HEK293 (cell line): ENCODE measurements around the gene MYLK4.

Source experiments
- CTCF ChIA-PET: fragments of 350-600 bp; formaldehyde crosslinking; extraction: SDS; loops from one replicate; lab custom pipeline; 2021; ENCODE audit warnings: antibody characterized with exemption; lab: Yijun Ruan, JAX
- POLR2A ChIA-PET: fragments of 300-600 bp; formaldehyde crosslinking; extraction: SDS; loops from one replicate; lab custom pipeline; 2020; ENCODE audit warnings: antibody characterized with exemption, inconsistent platforms; lab: Yijun Ruan, JAX
- H3K27ac ChIP-seq: fragments of 200-500 bp; sonication (Bioruptor generic); 2 replicates; pipeline ENCODE4 v1.5.1; 2014; ENCODE audit warnings: low read depth, low read length, control low read depth, inconsistent platforms; ENCODE audit errors: extremely low read depth
- H3K36me3 ChIP-seq, 2 experiments: fragments of 200-500 bp in 1 of 2; sonication (Bioruptor generic) in 1 of 2; 1 replicate in 1 of 2; 2 replicates in 1 of 2; pipeline ENCODE4 v1.5.1; 2014 to 2017; ENCODE audit warnings: inconsistent platforms in 2 of 2, low read length in 2 of 2; ENCODE audit not compliant: control insufficient read depth in 2 of 2, insufficient read depth in 1 of 2
- H3K4me1 ChIP-seq: fragments of 200-500 bp; sonication (Bioruptor generic); 2 replicates; pipeline ENCODE4 v1.5.1; 2014; ENCODE audit warnings: mild to moderate bottlenecking, low read length, inconsistent platforms; ENCODE audit not compliant: control insufficient read depth, insufficient read depth
- H3K4me3 ChIP-seq: 2 replicates; pipeline ENCODE4 v1.5.1; 2011; ENCODE audit warnings: low read depth, mild to moderate bottlenecking, control low read depth, low read length, moderate library complexity
- H3K9me3 ChIP-seq: fragments of 200-500 bp; sonication (Bioruptor generic); 2 replicates; pipeline ENCODE4 v1.5.1; 2014; ENCODE audit warnings: low read depth, low read length, inconsistent platforms; ENCODE audit not compliant: control insufficient read depth, insufficient read depth
- HOXA7 ChIP-seq: sonication (generic); formaldehyde crosslinking; IDR thresholded peaks from 2 replicates; pipeline ENCODE4 v1.8.1; 2022; ENCODE audit warnings: missing genetic modification reagents, borderline replicate concordance
- KLF9 ChIP-seq: fragments of 450-650 bp; formaldehyde crosslinking; IDR thresholded peaks from 2 replicates; pipeline ENCODE4 v1.5.1; 2016; ENCODE audit warnings: missing biosample characterization, missing genetic modification characterization, low read depth
- PRDM1 ChIP-seq: fragments of 450-650 bp; formaldehyde crosslinking; IDR thresholded peaks from 2 replicates; pipeline ENCODE4; 2016; ENCODE audit warnings: missing biosample characterization, missing genetic modification characterization
- PRDM4 ChIP-seq: fragments of 450-650 bp; formaldehyde crosslinking; IDR thresholded peaks from 2 replicates; pipeline ENCODE4 v1.5.1; 2017; ENCODE audit warnings: missing biosample characterization, missing genetic modification characterization
- SP3 ChIP-seq: fragments of 450-650 bp; formaldehyde crosslinking; IDR thresholded peaks from 2 replicates; pipeline ENCODE4 v1.5.1; 2016; ENCODE audit warnings: missing biosample characterization, missing genetic modification characterization
- ZBTB10 ChIP-seq: fragments of 450-650 bp; formaldehyde crosslinking; IDR thresholded peaks from 2 replicates; pipeline ENCODE4 v1.5.1; 2016; ENCODE audit warnings: missing biosample characterization, missing genetic modification characterization
- ZBTB20 ChIP-seq: fragments of 450-650 bp; formaldehyde crosslinking; IDR thresholded peaks from 2 replicates; pipeline ENCODE4 v1.5.1; 2016; ENCODE audit warnings: missing biosample characterization, missing genetic modification characterization
- ZBTB7A ChIP-seq: fragments of 450-650 bp; formaldehyde crosslinking; IDR thresholded peaks from 2 replicates; pipeline ENCODE4 v1.5.1; 2016; ENCODE audit warnings: low read depth, missing biosample characterization, missing genetic modification characterization
- ZNF335 ChIP-seq: fragments of 450-650 bp; formaldehyde crosslinking; conservative IDR thresholded peaks from 2 replicates; pipeline ENCODE4 v1.5.1; 2016; ENCODE audit warnings: missing biosample characterization, missing genetic modification characterization
- ZNF398 ChIP-seq: fragments of 450-650 bp; formaldehyde crosslinking; IDR thresholded peaks from 2 replicates; pipeline ENCODE4 v1.5.1; 2017; ENCODE audit warnings: missing biosample characterization, missing genetic modification characterization
- ZNF513 ChIP-seq: fragments of 450-650 bp; IDR thresholded peaks from 2 replicates; pipeline ENCODE4 v1.5.1; 2018; ENCODE audit warnings: missing biosample characterization, missing genetic modification characterization
- ZNF529 ChIP-seq: fragments of 450-650 bp; formaldehyde crosslinking; IDR thresholded peaks from 2 replicates; pipeline ENCODE4 v1.5.1; 2017; ENCODE audit warnings: missing genetic modification characterization, missing biosample characterization; ENCODE audit not compliant: insufficient replicate concordance
- TF ChIP-seq, protein P1 (sequence below): fragments of 450-650 bp; formaldehyde crosslinking; IDR thresholded peaks from 2 replicates; pipeline ENCODE4 v1.5.0; 2017; ENCODE audit warnings: missing biosample characterization, missing genetic modification characterization, borderline replicate concordance
- TF ChIP-seq, protein P2 (sequence below): fragments of 450-650 bp; formaldehyde crosslinking; IDR thresholded peaks from 2 replicates; pipeline ENCODE4 v1.5.1; 2016; ENCODE audit warnings: missing biosample characterization, missing genetic modification characterization
- TF ChIP-seq, protein P3 (sequence below): fragments of 450-650 bp; formaldehyde crosslinking; IDR thresholded peaks from 2 replicates; pipeline ENCODE4 v1.5.1; 2016; ENCODE audit warnings: missing biosample characterization, missing genetic modification characterization
- TF ChIP-seq, protein P4 (sequence below): fragments of 450-650 bp; formaldehyde crosslinking; IDR thresholded peaks from 2 replicates; pipeline ENCODE4 v1.5.1; 2016; ENCODE audit warnings: missing biosample characterization, missing genetic modification characterization

MYLK4 gene

DNA sequence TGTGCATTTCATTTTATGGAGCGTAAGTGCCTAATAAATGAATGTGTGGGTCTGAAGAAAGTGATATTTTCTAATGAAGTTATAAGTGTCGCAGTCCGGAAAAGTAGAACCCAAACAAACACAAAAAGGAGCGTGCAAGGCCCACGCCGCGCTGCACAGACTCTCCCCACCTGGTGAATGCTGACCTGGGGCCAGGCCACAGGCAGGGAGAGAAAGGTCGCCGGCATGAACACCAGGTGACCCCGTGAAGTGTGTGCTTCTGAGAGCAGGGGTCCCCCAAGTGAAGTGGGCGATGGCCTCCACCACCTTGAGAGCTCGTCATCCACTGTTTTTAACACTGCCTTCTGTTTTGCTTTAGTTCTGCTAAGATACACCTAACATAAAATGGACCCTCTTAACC, 114.8 kb downstream of the MYLK4 start (continued):
- TF ChIP-seq, protein P1, sequence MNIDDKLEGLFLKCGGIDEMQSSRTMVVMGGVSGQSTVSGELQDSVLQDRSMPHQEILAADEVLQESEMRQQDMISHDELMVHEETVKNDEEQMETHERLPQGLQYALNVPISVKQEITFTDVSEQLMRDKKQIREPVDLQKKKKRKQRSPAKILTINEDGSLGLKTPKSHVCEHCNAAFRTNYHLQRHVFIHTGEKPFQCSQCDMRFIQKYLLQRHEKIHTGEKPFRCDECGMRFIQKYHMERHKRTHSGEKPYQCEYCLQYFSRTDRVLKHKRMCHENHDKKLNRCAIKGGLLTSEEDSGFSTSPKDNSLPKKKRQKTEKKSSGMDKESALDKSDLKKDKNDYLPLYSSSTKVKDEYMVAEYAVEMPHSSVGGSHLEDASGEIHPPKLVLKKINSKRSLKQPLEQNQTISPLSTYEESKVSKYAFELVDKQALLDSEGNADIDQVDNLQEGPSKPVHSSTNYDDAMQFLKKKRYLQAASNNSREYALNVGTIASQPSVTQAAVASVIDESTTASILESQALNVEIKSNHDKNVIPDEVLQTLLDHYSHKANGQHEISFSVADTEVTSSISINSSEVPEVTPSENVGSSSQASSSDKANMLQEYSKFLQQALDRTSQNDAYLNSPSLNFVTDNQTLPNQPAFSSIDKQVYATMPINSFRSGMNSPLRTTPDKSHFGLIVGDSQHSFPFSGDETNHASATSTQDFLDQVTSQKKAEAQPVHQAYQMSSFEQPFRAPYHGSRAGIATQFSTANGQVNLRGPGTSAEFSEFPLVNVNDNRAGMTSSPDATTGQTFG: no peak
- no peak for TF ChIP-seq HOXA7
- TF ChIP-seq ZNF529 (tag by site-specific recombination): no peak
- TF ChIP-seq, protein P2, sequence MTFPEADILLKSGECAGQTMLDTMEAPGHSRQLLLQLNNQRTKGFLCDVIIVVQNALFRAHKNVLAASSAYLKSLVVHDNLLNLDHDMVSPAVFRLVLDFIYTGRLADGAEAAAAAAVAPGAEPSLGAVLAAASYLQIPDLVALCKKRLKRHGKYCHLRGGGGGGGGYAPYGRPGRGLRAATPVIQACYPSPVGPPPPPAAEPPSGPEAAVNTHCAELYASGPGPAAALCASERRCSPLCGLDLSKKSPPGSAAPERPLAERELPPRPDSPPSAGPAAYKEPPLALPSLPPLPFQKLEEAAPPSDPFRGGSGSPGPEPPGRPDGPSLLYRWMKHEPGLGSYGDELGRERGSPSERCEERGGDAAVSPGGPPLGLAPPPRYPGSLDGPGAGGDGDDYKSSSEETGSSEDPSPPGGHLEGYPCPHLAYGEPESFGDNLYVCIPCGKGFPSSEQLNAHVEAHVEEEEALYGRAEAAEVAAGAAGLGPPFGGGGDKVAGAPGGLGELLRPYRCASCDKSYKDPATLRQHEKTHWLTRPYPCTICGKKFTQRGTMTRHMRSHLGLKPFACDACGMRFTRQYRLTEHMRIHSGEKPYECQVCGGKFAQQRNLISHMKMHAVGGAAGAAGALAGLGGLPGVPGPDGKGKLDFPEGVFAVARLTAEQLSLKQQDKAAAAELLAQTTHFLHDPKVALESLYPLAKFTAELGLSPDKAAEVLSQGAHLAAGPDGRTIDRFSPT (tag by site-specific recombination): no peak
- TF ChIP-seq, all 188 proteins: peak for 0

DNA sequence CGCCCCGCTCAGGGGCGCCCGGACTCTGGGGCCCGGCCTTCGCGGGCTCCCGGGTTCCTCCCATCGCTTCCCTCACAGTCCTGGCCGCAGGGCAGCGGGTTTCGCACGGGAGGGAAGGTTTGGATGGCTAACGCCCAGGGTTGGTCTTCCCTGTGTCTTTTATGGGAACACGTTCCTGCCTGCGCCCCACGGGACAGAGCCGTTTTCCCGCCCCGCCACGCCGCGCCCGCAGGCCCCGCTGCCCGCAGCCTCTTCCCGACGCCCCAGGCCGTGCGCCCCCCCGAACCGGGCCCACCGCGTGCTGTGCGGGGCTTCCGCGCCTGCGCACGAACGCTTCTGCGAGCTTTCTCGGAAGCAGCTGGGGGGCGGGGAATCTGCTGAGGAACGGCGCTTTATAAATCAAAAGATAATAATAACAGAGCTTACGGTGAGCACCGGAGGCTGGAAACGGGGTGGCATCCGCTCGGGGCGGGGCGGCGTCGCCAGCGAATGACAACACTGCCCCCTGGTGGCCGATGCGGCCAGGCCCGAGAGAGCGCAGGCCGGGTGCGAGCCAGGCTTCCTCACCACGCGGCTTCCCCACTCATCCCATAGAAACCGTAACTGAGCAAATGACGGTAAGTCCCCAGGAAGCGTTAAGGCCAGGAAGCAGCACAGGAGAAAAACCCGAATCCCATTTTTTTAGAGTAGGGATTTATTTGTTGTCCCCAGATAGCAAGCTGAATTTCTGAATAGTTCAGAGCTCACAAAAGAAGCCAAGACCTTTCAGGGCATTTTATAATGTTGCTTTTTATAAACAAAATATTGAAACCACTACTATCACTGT, 116.4 kb downstream of the MYLK4 start:
- Histone ChIP-seq H3K4me1 (peaks cover 21% of the 10 kb centered on the region), H3K27ac (peak overlapping the region; percentile 83), H3K4me3 (peak overlapping the region; percentile 24), H3K36me3 (no peaks in the 10 kb centered on the region), H3K9me3 (no peaks in the 10 kb centered on the region)
- POLR2A ChIA-PET: interaction anchor here (0.7 kb wide), 1 partner anchor 280 kb away, joined by 3 read pairs; no protein-coding TSS in a partner anchor
- CTCF ChIA-PET: interaction anchor here (0.5 to 3.2 kb wide), 100 partner anchors 9 to 1909 kb away, joined by 3 to 34 read pairs (median 4); partner anchors contain the start of genes MYLK4 and SERPINB1
- TF ChIP-seq ZBTB20 (tag by site-specific recombination) (no peak; the same call in 1 of the 2 replicates), PRDM4 (no peak), SP3 (tag by site-specific recombination) (peak; percentile 56; the same call in 1 of the 2 replicates), KLF9 (peak; percentile 57; the same call in 1 of the 2 replicates), ZNF513 (tag by site-specific recombination) (0 out of 2 replicates have a peak, but pooled peaks have one; percentile 17), ZNF398 (tag by site-specific recombination) (peak; percentile 41; the same call in 1 of the 2 replicates), ZBTB7A (tag by site-specific recombination) (no peak), ZNF335 (tag by site-specific recombination) (peak; percentile 40; the same call in 1 of the 2 replicates), ZBTB10 (tag by site-specific recombination) (peak; percentile 74), PRDM1 (tag by site-specific recombination) (no peak)
- TF ChIP-seq, protein P3, sequence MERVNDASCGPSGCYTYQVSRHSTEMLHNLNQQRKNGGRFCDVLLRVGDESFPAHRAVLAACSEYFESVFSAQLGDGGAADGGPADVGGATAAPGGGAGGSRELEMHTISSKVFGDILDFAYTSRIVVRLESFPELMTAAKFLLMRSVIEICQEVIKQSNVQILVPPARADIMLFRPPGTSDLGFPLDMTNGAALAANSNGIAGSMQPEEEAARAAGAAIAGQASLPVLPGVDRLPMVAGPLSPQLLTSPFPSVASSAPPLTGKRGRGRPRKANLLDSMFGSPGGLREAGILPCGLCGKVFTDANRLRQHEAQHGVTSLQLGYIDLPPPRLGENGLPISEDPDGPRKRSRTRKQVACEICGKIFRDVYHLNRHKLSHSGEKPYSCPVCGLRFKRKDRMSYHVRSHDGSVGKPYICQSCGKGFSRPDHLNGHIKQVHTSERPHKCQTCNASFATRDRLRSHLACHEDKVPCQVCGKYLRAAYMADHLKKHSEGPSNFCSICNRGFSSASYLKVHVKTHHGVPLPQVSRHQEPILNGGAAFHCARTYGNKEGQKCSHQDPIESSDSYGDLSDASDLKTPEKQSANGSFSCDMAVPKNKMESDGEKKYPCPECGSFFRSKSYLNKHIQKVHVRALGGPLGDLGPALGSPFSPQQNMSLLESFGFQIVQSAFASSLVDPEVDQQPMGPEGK: peak; percentile 75
- TF ChIP-seq, protein P4, sequence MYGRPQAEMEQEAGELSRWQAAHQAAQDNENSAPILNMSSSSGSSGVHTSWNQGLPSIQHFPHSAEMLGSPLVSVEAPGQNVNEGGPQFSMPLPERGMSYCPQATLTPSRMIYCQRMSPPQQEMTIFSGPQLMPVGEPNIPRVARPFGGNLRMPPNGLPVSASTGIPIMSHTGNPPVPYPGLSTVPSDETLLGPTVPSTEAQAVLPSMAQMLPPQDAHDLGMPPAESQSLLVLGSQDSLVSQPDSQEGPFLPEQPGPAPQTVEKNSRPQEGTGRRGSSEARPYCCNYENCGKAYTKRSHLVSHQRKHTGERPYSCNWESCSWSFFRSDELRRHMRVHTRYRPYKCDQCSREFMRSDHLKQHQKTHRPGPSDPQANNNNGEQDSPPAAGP (tag by site-specific recombination): 0 out of 2 replicates have a peak, but pooled peaks have one; percentile 60
